Stimulated activated CD4-positive, alpha-beta T cell treated with anti-CD3 and anti-CD28 coated beads, Interleukin-4, amount 100 ng/mL, for 4 hours (primary cell): ENCODE results near the gene IFITM5.
"Not testable (repeated sequence)": the region's sequence is repeated elsewhere in the genome, so short reads cannot be mapped to it uniquely, and the experiment has no call there.

Experiments used
- DNase-seq, 2 experiments: peaks; one replicate each; pipeline ENCODE4 v3.0.0-alpha.2; 2020

IFITM5 gene

DNA sequence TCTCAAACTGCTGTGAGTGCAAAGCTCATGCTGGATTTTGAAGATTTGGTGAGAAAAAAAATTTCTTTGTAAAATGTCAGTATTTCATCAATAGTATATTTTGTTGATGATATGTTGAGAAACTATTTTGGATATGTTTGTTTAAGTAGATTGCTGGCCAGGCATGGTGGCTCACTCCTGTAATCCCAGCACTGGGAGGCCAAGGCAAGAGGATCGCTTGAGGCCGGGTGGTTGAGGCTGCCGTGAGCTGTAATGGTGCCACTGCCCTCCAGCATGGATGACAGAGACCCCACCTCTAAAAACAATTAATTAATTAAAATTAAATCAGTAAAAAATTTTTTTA is 28.2 kb upstream of the IFITM5 start:
- no peak for DNase-seq

DNA sequence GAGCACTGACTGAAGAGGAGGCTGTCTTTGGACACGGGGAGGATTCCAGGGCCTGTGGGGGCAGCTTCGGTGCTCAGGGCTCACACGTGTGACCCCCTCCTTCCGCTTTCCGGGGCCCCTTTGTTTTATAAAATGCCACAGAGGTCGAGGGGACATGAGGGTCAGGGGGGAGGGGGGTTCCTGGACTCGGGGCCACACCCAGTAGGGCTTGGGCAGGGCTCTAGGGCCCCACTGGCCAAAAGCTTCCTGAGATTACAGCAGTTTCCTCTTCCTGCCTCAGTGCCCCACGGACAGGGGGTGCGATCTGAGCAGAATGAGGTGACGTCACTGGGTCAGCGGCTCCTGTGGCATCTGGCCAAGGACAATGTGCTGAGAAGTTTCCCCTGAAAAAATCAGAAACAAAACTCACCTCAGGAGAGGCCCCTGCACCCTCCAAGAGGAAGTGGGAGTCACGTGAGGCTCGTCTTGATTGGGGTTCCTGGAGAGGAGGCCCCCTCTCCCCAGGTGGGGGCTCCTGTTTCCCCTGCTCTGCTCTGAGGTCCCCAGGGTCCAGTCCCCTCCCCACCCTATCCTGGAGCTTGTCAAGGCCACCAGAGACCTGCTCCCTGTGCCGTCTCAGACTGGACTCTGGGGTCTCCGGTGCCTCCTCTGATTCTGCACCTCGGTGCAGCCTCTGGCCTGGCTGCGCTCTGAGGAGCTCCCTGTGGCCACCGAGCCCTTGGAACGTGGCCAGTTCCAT is 27.7 kb upstream of the IFITM5 start:
- DNase-seq, result peak; percentile 46 to 50

DNA sequence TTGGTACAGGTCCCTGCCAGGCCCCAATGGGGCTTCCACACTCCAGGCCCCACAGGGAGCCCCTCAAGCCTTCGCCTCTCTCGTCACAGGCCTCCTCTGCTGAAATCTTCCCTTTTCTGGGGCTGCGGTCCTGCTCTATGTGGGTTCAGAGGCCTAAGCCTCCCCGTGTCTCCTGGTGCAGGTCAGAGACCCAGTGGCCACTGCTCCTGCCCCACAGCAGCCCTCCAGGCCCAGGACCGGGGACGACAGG is 27.2 kb upstream of the IFITM5 start:
- no peak for DNase-seq

DNA sequence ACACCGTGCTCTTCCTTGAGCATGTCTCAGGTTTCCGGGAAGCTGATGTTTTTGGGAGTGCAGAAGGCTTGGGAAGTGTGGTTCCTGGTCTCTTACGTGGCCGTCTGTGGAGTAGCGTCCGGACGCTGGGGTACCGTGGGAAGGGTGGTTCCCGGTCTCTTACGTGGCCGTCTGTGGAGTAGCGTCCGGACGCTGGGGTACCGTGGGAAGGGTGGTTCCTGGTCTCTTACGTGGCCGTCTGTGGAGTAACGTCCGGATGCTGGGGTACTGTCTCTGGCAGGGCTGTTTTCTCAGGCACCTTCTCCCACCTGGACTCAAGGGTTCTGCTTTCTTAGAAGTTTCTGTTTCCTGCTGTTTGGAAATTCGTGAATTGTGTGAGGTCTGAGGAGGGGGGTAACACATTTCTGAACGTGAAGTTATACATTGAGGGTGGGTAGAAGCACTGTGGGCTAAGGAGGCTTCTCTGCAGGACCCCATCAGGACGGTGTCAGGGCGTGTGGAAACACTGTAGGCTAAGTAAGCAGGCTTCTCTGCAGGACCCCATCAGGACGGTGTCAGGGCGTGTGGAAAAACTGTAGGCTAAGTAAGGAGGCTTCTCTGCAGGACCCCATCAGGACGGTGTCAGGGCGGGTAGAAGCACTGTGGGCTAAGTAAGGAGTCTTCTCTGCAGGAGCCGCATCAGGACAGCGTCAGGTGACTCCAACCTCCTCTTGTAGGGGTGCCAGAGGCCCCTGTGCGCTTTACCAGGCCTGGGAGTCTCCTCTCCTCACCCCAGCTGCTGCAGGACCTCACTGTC is 26.7 kb upstream of the IFITM5 start:
- no peak for DNase-seq

DNA sequence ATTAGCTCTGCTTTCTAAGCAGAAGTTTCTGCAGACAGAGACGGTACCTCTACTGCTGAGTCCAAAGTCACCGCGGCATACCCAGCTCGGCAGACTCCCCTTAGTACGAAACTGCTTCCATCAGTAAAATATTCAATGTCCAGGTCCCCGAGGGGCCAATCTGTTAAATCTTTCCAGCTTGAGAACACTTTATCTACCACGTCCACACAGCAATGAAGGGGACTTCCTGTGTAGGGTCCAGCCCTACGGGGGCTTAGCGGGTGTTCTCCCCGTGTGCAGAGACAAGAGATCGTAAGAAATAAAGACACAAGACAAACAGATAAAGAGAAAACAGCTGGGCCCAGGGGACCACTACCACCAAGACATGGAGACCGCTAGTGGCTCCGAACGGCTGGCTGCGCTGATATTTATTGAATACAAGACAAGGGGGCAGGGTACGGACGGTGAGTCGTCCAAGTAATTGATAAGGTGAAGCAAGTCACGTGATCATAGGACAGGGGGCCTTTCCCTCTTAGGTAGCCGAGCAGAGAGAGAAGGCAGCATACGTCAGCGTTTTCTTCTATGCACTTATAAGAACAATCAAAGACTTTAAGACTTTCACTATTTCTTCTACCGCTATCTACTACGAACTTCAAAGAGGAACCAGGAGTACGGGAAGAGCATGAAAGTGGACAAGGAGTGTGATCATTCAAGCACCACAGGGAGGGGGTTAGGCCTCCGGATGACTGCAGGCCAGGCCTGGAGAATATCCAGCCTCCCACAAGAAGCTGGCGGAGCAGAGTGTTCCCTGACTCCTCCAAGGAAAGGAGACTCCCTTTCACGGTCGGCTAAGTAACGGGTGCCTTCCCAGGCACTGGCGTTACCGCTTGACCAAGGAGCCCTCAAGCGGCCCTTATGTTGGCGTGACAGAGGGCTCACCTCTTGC is 25.5 kb upstream of the IFITM5 start:
- DNase-seq, result not testable (repeated sequence)

DNA sequence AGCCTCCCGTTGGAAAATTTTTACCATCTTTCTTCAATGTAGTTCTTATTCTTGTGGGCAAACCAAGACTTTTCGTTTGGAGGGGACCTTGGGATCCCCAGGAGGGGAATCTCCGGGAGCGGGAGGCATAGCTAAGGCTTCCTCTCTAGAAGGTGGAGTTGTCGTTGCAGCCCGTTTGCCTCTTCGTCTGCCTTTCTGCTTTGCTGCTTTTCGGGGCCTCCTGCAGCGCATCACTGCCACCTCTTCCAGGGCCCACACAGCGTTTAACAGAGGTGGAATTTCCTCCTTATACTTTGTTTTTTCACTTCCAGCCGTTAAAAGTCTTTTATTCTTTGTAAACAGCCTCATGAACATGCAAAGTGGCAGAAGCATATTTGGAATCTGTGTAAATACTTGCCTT is 24.8 kb upstream of the IFITM5 start:
- no peak for DNase-seq

DNA sequence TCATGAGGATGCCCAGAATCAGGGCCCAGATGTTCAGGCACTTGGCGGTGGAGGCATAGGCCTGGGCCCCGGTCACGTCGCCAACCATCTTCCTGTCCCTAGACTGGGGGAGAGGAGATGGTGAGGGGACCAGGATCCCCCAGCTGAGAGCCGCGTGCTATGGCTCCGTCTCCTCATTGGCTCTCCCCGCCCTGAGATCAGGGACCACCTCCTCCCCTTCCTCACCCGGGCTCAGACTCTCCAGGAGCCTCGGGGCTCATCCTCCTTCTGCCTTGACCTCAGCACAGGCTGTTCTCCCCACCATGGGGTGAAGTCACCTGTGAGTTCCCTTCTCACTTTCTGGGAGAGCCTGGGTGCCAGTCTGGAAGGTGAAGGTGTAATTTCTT is 20.6 kb upstream of the IFITM5 start:
- not testable (repeated sequence) for DNase-seq

DNA sequence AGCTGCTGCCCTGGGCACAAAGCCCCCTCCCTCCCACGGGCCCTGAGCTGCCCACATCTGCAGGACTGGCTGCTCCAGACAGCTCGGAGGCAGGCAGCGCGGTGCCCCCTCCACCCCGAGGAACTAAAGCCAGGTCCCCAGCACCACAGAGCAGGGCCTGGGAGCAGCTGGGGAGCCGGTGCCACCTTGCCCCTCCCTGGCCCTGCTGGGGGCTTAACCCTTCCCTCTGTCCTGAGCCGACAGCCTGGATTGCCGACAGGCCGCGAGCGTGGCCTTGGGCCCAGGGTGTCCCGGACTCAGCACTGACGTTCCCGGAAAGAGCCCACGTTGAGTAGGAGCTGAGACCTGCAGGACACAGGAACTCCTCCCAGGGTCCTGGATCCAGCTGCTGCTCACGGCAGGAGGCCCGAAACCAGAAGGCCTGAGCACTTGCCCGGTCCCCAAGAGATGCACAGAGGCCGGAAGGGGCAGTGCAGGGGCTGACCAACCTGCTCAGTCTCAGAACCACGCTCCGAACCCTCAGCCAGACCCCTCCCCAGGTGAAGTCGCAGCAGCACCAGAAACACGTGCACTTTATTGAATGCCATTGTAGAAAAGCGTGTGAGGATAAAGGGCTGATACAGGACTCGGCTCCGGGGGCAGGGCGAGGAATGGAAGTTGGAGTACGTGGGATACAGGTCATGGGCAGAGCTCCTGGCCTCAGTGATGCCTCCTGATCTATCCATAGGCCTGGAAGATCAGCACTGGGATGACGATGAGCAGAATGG is 20.0 kb upstream of the IFITM5 start:
- not testable (repeated sequence) for DNase-seq

DNA sequence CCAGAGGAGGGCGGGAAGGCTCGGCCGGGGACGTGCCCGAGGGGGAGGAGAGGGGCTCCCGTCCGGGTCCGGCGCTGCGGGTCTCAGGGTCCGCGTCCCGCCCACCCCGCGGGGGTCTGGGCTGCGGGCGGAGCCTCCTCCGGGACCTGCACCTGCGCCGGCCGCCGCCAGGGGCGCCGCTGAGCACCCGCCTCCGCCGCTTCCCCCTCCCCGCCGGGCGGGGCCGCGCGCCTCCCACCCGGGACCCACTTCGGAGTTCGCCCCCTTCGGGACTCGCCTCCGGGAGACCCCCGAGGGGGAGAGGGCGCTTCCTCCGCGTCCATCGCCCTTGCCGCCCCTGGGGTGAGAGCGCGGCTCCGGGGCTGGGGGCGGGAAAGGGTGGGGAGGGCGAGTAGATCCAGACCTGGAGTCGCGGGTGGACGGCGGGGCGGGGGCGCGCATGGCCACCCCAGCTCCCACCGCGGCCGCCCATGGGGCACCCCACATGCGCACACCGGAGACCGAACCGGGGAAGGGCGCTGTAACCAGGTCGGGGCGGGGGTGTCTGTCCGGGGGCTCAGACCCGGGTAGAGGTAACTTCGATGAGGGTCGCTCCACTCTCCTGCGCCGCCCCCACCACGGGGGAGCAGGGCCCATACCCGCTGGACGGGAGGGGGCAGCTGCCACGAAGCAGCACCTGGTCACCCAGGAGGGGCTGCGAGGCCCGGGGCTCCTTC is 19.2 kb upstream of the IFITM5 start:
- DNase-seq, result not testable (repeated sequence)

DNA sequence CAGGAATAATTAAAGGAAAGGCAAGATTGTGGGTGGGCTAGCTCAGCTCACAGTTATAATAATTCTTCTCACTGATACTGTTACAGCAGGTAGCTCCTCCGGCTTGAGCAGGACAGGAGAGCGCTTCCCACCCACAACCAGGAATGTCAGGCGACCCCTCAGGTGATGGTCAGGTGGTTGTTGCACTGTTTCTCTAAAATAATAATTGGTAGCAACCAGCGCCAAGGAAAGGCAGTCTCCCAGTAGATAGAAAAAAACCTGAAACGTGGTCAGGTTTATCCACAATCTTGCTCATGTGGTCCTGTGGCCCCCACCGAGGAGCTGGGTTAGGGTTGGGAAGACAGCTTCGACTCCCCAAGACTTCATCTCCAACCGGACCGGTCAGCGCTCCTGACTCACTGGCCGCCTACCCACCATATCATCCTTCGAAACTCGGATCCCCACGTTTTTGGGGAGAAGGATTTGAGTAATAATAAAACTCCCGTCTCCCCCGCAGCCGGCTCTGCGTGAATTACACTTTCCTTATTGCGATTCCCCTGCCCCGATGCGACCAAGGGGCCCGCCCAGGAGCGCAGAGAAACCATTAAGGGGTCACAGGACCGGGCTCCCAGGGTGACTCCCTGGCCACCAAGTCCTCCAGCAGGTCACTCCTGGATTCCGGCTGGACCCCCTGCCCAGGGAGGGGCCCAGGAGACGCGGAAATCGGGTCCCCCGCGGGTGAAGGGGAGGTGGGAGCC is 18.5 kb upstream of the IFITM5 start:
- not testable (repeated sequence) for DNase-seq

DNA sequence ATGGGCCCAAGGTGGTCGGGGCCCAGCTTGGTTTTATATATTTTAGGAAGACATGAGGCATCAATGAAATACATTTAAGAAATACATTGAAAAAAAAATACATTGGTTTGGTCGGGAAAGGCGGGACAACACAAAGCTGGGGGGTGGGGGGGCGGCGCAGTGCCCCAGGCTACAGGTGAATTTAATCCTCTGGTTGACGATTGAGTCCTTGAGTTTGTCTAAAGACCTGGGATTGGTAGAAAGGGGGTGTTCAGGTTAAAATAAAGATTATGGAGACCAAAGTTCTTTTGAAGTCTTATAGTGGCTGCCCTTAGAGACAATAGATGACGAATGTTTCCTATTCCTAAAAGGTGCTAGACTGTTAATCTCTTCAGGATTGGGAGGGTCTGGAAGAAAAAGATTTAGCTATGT is 17.6 kb upstream of the IFITM5 start:
- DNase-seq, result no peak

DNA sequence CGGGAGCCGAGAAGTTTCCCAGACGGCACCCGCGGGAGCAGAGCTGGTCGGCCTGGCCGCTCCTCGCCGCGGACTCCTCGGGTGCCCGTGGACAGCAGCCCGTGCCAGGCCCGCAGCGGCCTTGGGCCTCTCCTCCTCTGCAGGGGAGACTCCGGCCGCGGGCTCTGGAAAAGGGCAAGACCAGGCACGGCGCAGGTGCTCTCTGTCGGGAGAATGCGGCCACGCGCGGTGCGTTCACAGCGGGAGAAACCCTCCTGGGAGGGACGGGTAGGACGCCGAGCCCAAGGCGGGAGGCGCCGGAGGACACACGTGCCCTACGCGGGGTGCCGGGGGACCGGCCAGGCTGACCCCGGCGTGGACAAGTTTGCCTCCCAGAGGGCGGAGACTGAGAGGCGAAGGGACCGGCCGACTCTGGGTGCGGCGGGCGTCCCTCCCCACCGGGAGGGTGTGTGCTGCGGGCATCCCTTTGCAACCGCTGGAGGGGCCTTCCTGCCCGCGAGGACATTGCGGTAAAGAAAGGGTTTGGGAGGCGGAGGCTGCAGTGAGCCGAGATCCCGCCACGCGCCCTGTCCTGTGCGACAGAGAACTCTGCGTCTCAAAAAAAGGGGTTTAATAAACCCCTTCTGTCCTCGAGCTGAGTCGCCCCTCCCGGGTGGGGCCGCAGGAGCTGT is 16.8 kb upstream of the IFITM5 start:
- no peak for DNase-seq

DNA sequence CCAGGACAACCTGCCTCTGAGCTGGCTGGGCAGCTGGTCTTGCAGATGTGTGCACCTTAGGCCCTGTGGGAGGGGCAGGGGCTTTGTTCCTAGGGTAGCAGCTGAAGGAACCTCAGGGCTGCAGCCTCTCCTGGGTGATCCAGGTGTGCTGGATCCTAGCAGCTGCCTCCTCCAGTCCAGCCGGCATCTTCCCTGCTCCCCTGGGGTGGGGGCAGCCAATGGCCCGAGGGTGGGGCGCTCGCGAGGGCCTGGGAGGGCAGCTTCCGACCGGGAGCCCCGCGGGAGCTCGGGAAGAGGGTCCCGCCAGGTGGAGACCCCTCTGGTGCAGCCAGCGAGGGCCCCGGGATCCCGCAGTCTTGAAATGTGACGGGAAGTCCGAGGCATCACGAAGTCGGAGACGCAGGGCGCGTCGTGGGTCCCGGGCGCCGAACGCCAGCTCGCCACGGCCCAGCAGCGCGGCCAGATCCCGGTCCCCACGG is 16.2 kb upstream of the IFITM5 start:
- DNase-seq, result no peak

DNA sequence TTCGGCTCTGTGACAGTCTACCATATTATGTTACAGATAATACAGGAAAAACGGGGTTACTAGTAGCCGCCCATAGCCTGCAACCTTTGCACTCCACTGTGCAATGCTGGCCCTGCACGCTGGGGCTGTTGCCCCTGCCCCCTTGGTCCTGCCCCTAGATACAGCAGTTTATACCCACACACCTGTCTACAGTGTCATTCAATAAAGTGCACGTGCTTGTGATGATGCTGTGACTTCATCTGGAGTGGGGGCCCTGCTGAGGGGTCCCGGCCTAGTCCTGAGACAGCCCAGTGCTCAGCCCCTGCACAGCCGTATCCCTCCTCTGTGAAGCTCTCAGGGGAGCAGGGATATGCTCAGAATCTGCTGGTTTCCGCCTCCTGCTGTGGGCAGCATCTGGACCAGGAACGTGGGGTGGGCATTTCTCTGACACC is 15.7 kb upstream of the IFITM5 start:
- no peak for DNase-seq

DNA sequence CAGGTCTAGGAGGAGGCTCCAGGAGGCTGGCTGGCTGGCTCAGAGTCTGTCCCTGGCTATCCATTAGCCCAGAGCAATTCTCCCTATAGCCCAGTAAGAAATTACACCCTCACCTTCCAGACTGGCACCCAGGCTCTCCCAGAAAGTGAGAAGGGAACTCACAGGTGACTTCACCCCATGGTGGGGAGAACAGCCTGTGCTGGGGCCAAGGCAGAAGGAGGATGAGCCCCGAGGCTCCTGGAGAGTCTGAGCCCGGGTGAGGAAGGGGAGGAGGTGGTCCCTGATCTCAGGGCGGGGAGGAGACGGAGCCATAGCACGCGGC is 15.2 kb upstream of the IFITM5 start:
- DNase-seq, result not testable (repeated sequence)

DNA sequence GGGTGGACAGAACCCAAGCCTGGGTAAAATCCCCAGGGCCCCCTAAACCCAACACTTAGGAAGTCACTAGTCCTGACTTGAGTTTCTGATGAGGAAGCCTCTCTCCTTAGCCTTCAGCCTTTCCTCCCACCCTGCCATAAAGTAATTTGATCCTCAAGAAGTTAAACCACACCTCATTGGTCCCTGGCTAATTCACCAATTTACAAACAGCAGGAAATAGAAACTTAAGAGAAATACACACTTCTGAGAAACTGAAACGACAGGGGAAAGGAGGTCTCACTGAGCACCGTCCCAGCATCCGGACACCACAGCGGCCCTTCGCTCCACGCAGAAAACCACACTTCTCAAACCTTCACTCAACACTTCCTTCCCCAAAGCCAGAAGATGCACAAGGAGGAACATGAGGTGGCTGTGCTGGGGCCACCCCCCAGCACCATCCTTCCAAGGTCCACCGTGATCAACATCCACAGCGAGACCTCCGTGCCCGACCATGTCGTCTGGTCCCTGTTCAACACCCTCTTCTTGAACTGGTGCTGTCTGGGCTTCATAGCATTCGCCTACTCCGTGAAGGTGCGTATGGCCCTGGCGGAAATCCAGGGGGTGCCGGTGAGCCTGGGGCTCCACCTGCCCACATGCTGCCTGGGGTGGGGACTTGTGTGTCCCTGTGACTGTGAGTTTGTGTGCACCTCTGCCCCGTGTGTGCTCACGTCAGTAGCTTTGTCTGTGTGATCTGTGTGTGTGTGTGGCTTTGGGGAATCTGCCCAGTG is 14.6 kb upstream of the IFITM5 start, which contains the start of gene IFITM1:
Gene IFITM1, plus strand, starts transcription at position 254 of the 767 bp plus-strand sequence. Its CDS starts 131 bp downstream, at position 385.
- peak in 1 of 2 experiments; percentile 60 for DNase-seq

DNA sequence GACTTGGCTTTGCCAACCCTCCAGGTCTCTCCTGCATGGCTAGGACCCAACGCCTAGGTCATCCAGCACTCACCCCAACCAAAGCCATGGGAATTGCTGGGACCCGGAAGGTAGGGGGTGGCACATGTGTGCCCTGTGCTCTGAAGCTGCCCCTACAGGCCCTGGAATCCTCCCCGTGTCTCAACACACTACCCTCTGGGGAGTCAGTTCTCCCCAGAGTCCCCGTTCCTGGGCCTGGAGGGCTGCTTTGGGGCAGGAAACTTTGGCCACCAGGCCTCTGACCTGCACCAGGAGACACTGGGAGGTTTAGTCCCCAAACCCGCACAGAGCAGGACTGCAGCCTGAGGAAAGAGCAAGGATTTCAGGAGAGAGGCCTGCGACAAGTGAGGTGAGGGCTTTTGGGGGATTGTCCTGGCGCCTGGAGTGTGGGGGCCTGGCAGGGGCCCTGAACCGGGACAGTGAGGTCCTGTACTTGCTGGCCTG is 14.0 kb upstream of the IFITM5 start:
- no peak for DNase-seq

DNA sequence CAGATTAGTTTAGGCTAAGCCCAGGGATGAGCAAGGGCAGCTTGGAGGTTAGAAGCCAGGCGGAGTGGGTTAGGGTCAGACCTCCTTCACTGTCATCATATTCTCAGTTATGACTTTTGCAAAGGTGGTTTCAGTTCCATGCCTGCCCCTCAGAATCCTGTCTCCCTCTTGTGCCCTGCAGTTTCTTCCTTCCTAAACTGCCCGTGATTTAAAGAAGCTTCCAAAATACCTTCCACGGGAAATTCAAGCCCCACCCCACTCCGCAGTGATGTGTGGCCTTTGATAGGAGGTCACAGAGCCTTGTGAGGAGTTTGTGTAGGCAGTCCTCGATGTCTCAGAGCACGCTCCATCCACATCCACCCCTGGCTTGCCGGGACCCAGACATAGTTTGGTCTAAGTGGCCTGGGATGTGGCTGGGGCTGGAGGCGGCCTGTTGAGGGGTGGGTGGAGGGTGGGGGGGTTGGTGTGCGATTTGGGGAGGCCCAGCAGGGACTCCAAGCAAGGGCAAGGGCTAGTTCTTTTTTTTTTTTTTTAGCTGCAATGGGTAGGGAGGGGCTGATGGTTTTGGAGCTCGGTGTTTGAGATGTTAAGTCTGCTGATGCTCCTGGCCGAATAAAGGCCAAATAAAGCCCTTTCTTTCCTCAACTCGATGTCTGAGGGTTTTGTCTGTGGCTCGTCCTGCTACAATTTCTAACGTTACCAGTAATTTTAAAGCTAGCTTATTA is 12.9 kb upstream of the IFITM5 start:
- DNase-seq, result peak in 1 of 2 experiments; percentile 57
